Parathyroid adenoma (tissue), 2 donors: ENCODE data around the gene GJB5.
"Not testable (repeated sequence)": the region's sequence is repeated elsewhere in the genome, so short reads cannot be mapped to it uniquely, and the experiment has no call there.

ENCODE experiments used
- H2AFZ ChIP-seq: fragments of 300-600 bp; sonication (generic); one replicate; pipeline ENCODE4 v1.7.0; 2017; ENCODE audit warnings: antibody characterized with exemption, mild to moderate bottlenecking
- H3K27ac ChIP-seq: fragments of 300-600 bp; sonication (generic); one replicate; pipeline ENCODE4 v1.7.0; 2017
- H3K27me3 ChIP-seq: fragments of 300-600 bp; sonication (generic); one replicate; pipeline ENCODE4 v1.7.0; 2017; ENCODE audit warnings: low read length; ENCODE audit not compliant: control insufficient read depth, insufficient read depth
- H3K36me3 ChIP-seq: fragments of 300-600 bp; sonication (generic); one replicate; pipeline ENCODE4 v1.7.0; 2017; ENCODE audit warnings: low read length; ENCODE audit not compliant: control insufficient read depth, insufficient read depth
- H3K4me1 ChIP-seq: fragments of 300-600 bp; sonication (generic); one replicate; pipeline ENCODE4 v1.7.0; 2017; ENCODE audit warnings: control low read depth
- H3K4me2 ChIP-seq: fragments of 300-600 bp; sonication (generic); one replicate; pipeline ENCODE4 v1.7.0; 2017; ENCODE audit warnings: low read length
- H3K4me3 ChIP-seq: fragments of 300-600 bp; sonication (generic); one replicate; pipeline ENCODE4 v1.7.0; 2017; ENCODE audit warnings: low read depth, low read length
- H3K79me2 ChIP-seq: fragments of 300-600 bp; sonication (generic); one replicate; pipeline ENCODE4 v1.7.0; 2017; ENCODE audit warnings: control low read depth
- H3K9ac ChIP-seq: fragments of 300-600 bp; sonication (generic); one replicate; pipeline ENCODE4 v1.7.0; 2017; ENCODE audit warnings: mild to moderate bottlenecking
- H3K9me3 ChIP-seq: fragments of 300-600 bp; sonication (generic); one replicate; pipeline ENCODE4 v1.7.0; 2017; ENCODE audit warnings: low read length; ENCODE audit not compliant: control insufficient read depth
- TF ChIP-seq, protein P1 (sequence below): fragments of 300-600 bp; sonication (generic); IDR thresholded peaks from one replicate; pipeline ENCODE4 v1.7.0; 2017; ENCODE audit warnings: antibody characterized with exemption, mild to moderate bottlenecking
- donor health status: primary hyperparathyroidism.

GJB5 gene

DNA sequence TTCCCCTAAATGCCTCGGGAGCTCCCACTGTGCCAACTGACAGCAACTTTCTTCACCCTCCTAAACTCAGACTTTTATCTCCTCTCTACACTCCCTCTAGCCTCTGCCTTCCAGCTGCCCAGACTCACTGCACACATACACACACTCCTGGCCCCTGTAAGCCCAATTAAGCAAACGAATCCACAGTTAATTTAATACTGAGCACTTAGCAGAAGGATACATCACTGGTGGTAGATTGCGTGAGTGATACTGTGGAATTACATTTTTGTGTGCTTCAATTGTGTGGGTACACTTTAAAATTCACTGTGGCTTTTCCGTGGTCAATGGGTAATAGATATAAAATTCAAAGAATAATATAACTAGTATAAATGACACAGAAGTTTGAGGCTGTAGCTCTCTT is 33.6 kb upstream of the GJB5 start:
- Histone ChIP-seq H2AFZ (no peak overlapping the region), H3K27ac (no peak overlapping the region), H3K36me3 (no peaks in the 10 kb centered on the region), H3K9ac (no peak overlapping the region), H3K79me2 (no peaks in the 10 kb centered on the region), H3K9me3 (peaks cover 2% of the 10 kb centered on the region), H3K4me1 (no peaks in the 10 kb centered on the region), H3K27me3 (no peaks in the 10 kb centered on the region), H3K4me2 (no peak overlapping the region), H3K4me3 (no peak overlapping the region)
- TF ChIP-seq, protein P1, sequence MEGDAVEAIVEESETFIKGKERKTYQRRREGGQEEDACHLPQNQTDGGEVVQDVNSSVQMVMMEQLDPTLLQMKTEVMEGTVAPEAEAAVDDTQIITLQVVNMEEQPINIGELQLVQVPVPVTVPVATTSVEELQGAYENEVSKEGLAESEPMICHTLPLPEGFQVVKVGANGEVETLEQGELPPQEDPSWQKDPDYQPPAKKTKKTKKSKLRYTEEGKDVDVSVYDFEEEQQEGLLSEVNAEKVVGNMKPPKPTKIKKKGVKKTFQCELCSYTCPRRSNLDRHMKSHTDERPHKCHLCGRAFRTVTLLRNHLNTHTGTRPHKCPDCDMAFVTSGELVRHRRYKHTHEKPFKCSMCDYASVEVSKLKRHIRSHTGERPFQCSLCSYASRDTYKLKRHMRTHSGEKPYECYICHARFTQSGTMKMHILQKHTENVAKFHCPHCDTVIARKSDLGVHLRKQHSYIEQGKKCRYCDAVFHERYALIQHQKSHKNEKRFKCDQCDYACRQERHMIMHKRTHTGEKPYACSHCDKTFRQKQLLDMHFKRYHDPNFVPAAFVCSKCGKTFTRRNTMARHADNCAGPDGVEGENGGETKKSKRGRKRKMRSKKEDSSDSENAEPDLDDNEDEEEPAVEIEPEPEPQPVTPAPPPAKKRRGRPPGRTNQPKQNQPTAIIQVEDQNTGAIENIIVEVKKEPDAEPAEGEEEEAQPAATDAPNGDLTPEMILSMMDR = no peak

DNA sequence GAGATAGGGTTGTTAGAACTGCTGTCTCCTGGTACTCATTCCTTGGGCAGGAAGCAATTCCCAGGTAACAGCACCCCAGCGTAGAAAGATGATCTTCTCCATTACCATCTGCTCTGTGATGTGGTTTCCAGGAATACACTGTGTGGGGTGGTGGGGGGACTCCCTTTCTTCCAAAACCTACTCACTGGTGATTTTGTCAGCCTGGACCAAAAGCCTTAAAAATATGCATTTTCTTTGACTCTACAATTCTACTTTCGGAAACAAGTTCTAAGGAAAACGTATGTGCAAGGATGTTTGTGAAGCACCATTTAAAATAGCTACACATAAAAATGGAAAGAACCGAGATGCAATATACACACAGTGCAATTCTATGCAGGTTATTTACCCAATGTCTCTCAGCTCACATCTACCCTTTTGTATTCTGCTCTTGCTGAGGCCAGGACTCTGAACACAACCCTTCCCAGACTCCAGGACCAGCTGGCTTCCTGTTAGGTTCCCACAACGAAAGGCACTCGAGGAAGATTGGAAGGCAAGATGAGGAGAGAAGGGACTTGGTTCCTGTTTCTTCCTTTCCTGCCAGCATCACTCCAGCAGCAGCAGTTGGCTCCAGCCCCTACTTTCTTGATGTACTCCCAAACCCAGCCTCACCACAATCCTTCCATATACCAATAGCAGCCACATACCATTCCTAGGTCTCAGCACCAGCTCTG is 33.0 kb upstream of the GJB5 start:
- no peak overlapping the region for H3K4me3 ChIP-seq
- H3K36me3 ChIP-seq = no peaks in the 10 kb centered on the region
- no peaks in the 10 kb centered on the region for H3K79me2 ChIP-seq
- H3K9ac ChIP-seq = no peak overlapping the region
- no peak overlapping the region for H3K4me2 ChIP-seq
- H3K27ac ChIP-seq = no peak overlapping the region
- H2AFZ ChIP-seq = no peak overlapping the region
- H3K27me3 ChIP-seq = no peaks in the 10 kb centered on the region
- no peaks in the 10 kb centered on the region for H3K4me1 ChIP-seq
- H3K9me3 ChIP-seq = peaks cover 2% of the 10 kb centered on the region
- TF ChIP-seq, protein P1 = no peak

DNA sequence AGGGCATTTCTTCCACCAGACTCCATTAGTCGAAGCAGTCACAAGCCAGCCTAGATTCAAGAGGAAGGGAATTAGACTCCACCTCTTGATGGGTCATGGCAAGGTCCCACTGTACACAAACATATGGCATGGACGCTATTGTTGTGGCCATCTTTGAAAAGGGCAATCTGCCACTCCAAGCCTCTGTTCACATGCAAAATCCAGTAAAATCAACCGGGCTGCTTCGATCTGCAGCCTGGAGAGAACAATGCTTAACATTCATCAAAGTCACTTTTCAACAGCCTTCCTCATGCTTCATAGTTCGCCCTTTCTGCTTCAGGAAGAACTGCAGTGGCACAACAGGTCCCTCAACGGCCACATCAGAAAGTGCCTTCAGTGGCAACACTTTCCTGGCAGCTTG is 28.0 kb upstream of the GJB5 start:
- TF ChIP-seq, protein P1 = no peak
- Histone ChIP-seq H3K4me2 (no peak overlapping the region), H3K9ac (no peak overlapping the region), H2AFZ (no peak overlapping the region), H3K4me1 (no peaks in the 10 kb centered on the region), H3K79me2 (no peaks in the 10 kb centered on the region), H3K27me3 (no peaks in the 10 kb centered on the region), H3K36me3 (no peaks in the 10 kb centered on the region), H3K27ac (no peak overlapping the region), H3K4me3 (no peak overlapping the region), H3K9me3 (no peaks in the 10 kb centered on the region)

DNA sequence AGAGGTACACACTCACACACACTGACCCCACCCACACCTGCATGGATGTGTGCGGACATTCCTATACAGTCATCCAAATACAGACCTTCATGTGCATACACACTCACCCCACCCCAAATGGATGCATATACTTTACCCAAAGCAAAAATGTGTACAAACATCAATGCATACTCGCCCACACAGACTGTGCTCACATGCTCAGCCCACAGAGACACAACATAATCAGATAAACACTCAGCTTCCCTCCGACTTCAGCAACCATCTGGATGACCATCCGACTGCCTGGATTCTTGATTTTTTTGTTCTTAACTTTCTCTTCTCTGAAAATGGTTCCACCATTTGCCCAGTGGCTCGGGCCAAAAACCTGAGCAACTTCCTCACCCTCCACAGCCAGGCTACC is 24.4 kb upstream of the GJB5 start:
- no peak overlapping the region for H3K27ac ChIP-seq
- no peaks in the 10 kb centered on the region for H3K9me3 ChIP-seq
- H3K4me1 ChIP-seq = no peaks in the 10 kb centered on the region
- H3K9ac ChIP-seq = no peak overlapping the region
- no peak overlapping the region for H2AFZ ChIP-seq
- TF ChIP-seq, protein P1 = no peak
- no peak overlapping the region for H3K4me3 ChIP-seq
- no peaks in the 10 kb centered on the region for H3K36me3 ChIP-seq
- H3K79me2 ChIP-seq = no peaks in the 10 kb centered on the region
- no peaks in the 10 kb centered on the region for H3K27me3 ChIP-seq
- H3K4me2 ChIP-seq = no peak overlapping the region

DNA sequence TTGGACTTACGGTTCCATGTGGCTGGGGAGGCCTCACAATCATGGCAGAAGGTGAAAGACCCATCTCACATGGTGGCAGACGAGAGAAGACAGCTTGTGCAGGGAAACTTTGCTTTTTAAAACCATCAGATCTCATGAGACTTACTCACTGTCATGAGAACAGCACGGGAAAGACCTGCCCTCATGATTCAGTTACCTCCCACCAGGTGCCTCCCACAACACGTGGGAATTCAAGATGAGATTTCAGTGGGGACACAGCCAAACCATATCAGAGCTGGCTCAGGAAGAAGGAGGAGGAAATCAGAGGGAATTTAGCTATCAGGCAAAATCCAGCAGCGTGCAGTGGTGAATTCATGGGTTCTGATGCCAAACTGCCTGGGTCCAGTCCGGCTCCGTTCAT is 22.0 kb upstream of the GJB5 start:
- H3K4me3 ChIP-seq, H3K36me3 ChIP-seq, H3K27ac ChIP-seq, H3K9me3 ChIP-seq, H3K9ac ChIP-seq, H3K27me3 ChIP-seq, H3K79me2 ChIP-seq, H3K4me1 ChIP-seq, H2AFZ ChIP-seq, H3K4me2 ChIP-seq: not testable (repeated sequence)
